ENCODE results near the gene APLF.

DNA sequence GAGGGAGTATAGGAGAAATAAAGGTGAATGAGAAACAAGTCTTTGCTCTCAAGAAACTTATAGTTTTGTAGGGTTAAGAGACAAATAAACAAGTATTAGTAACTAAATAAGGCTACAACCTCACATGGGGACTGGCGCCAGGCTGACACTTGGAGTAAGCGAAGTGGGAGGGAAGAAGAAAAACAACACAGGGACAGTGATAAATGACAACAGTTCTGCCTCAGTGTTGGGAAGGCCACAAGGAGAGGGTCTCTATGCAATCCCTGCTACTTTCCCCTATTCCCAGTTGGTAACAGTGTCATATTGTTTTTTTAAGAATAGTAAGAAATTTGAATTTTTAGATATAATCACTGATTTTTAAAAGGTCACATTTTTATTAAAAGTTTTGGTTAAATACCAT lies 4.0 kb downstream of the APLF start:
- TF ChIP-seq, protein P1, sequence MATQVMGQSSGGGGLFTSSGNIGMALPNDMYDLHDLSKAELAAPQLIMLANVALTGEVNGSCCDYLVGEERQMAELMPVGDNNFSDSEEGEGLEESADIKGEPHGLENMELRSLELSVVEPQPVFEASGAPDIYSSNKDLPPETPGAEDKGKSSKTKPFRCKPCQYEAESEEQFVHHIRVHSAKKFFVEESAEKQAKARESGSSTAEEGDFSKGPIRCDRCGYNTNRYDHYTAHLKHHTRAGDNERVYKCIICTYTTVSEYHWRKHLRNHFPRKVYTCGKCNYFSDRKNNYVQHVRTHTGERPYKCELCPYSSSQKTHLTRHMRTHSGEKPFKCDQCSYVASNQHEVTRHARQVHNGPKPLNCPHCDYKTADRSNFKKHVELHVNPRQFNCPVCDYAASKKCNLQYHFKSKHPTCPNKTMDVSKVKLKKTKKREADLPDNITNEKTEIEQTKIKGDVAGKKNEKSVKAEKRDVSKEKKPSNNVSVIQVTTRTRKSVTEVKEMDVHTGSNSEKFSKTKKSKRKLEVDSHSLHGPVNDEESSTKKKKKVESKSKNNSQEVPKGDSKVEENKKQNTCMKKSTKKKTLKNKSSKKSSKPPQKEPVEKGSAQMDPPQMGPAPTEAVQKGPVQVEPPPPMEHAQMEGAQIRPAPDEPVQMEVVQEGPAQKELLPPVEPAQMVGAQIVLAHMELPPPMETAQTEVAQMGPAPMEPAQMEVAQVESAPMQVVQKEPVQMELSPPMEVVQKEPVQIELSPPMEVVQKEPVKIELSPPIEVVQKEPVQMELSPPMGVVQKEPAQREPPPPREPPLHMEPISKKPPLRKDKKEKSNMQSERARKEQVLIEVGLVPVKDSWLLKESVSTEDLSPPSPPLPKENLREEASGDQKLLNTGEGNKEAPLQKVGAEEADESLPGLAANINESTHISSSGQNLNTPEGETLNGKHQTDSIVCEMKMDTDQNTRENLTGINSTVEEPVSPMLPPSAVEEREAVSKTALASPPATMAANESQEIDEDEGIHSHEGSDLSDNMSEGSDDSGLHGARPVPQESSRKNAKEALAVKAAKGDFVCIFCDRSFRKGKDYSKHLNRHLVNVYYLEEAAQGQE (IDR thresholded peaks at IDR 0.05; ENCODE audit: low read depth, low read length), result no peak
- TF ChIP-seq, protein P2, sequence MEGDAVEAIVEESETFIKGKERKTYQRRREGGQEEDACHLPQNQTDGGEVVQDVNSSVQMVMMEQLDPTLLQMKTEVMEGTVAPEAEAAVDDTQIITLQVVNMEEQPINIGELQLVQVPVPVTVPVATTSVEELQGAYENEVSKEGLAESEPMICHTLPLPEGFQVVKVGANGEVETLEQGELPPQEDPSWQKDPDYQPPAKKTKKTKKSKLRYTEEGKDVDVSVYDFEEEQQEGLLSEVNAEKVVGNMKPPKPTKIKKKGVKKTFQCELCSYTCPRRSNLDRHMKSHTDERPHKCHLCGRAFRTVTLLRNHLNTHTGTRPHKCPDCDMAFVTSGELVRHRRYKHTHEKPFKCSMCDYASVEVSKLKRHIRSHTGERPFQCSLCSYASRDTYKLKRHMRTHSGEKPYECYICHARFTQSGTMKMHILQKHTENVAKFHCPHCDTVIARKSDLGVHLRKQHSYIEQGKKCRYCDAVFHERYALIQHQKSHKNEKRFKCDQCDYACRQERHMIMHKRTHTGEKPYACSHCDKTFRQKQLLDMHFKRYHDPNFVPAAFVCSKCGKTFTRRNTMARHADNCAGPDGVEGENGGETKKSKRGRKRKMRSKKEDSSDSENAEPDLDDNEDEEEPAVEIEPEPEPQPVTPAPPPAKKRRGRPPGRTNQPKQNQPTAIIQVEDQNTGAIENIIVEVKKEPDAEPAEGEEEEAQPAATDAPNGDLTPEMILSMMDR (IDR thresholded peaks at IDR 0.05 in 2 of 3, conservative IDR thresholded peaks at IDR 0.05 in 1 of 3; ENCODE audit: control insufficient read depth in 2 of 3, extremely low read depth in 1 of 3, insufficient read depth in 1 of 3, low read depth in 3 of 3, low read length in 3 of 3), result no peak
- no peak for TF ChIP-seq POLR2AphosphoS2 (IDR thresholded peaks at IDR 0.05; ENCODE audit: low read depth, low read length)
- no peak for TF ChIP-seq SIN3A (IDR thresholded peaks at IDR 0.05; ENCODE audit: low read depth, low read length)

All from GM12878 (cell line).